SK-N-SH (cell line): ENCODE results near the gene SNX17. TPM values are rescaled to one million over a fixed set of nuclear protein-coding genes. Genes with fewer than 3 reads are reported as not detected.

Experiments used
- CTCF ChIA-PET: fragments of 300-600, 350-600 bp; formaldehyde crosslinking; extraction: SDS; loops from one replicate; lab custom pipeline; 2021; lab: Yijun Ruan, JAX
- POLR2A ChIA-PET: fragments of 350-600 bp; sonication (Branson Sonifier 250); formaldehyde crosslinking; extraction: SDS; loops from one replicate; lab custom pipeline; 2020; ENCODE audit warnings: antibody characterized with exemption, inconsistent platforms; lab: Yijun Ruan, JAX
- DNase-seq: peaks from one replicate; pipeline ENCODE4 v3.0.0; 2012
- H2AFZ ChIP-seq: fragments of 200-600 bp; sonication (generic); 2 replicates; pipeline ENCODE4 v1.8.1; 2016; ENCODE audit warnings: antibody characterized with exemption, mild to moderate bottlenecking, low read depth
- H3F3A ChIP-seq: fragments of 200-600 bp; sonication (generic); replicated peaks from 2 replicates; pipeline ENCODE3; 2016; ENCODE audit warnings: antibody characterized with exemption, mild to moderate bottlenecking; ENCODE audit not compliant: insufficient read depth
- H3K27ac ChIP-seq, 2 experiments: fragments of 200-500 bp in 1 of 2; fragments of 200-600 bp in 1 of 2; sonication (Bioruptor generic) in 1 of 2; sonication (generic), shearing (Covaris generic) in 1 of 2; 2 replicates each; pipeline versions ENCODE4 v1.5.1 to v1.6.1; 2014 to 2016; ENCODE audit warnings: low read depth in 2 of 2, inconsistent platforms in 1 of 2, low read length in 1 of 2, mild to moderate bottlenecking in 1 of 2, mixed read lengths in 1 of 2
- H3K27me3 ChIP-seq: fragments of 200-600 bp; sonication (generic), shearing (Covaris generic); 2 replicates; pipeline ENCODE4 v1.6.1; 2016; ENCODE audit warnings: mixed run types; ENCODE audit not compliant: insufficient read depth
- H3K36me3 ChIP-seq, 2 experiments: fragments of 200-500 bp in 1 of 2; fragments of 200-600 bp in 1 of 2; sonication (Bioruptor generic) in 1 of 2; sonication (generic) in 1 of 2; replicated peaks in 1 of 2; 2 replicates each; pipeline versions ENCODE3 to v1.5.1; 2014 to 2016; ENCODE audit warnings: low read length in 1 of 2, mild to moderate bottlenecking in 1 of 2; ENCODE audit not compliant: insufficient read depth in 2 of 2, control insufficient read depth in 1 of 2
- H3K4me1 ChIP-seq, 2 experiments: fragments of 200-500 bp in 1 of 2; fragments of 200-600 bp in 1 of 2; sonication (Bioruptor generic) in 1 of 2; sonication (generic), shearing (Covaris generic) in 1 of 2; 2 replicates each; pipeline versions ENCODE4 v1.5.1 to v1.6.1; 2014 to 2016; ENCODE audit warnings: low read depth in 1 of 2, low read length in 1 of 2, mixed run types in 1 of 2; ENCODE audit not compliant: insufficient read depth in 2 of 2, control insufficient read depth in 1 of 2
- H3K4me2 ChIP-seq: fragments of 200-600 bp; sonication (generic), shearing (Covaris generic); 2 replicates; pipeline ENCODE4 v1.6.1; 2017; ENCODE audit warnings: mixed run types
- H3K4me3 ChIP-seq, 2 experiments: fragments of 200-500 bp in 1 of 2; fragments of 200-600 bp in 1 of 2; sonication (Bioruptor generic) in 1 of 2; sonication (generic), shearing (Covaris generic) in 1 of 2; 2 replicates each; pipeline versions ENCODE4 v1.5.1 to v1.8.1; 2014 to 2016; ENCODE audit warnings: low read depth in 2 of 2, inconsistent platforms in 1 of 2, low read length in 1 of 2, mild to moderate bottlenecking in 1 of 2, mixed read lengths in 1 of 2, moderate library complexity in 1 of 2
- H3K79me2 ChIP-seq: fragments of 200-600 bp; sonication (generic); 2 replicates; pipeline ENCODE4 v1.8.1; 2017; ENCODE audit warnings: mild to moderate bottlenecking; ENCODE audit not compliant: insufficient read depth
- H3K9ac ChIP-seq: fragments of 200-600 bp; sonication (generic); 2 replicates; pipeline ENCODE4 v1.6.1; 2017; ENCODE audit warnings: mixed run types
- H3K9me2 ChIP-seq: fragments of 200-600 bp; sonication (generic); 2 replicates; pipeline ENCODE4 v1.6.1; 2017; ENCODE audit warnings: mixed run types
- H3K9me3 ChIP-seq: fragments of 200-600 bp; sonication (generic); 2 replicates; pipeline ENCODE4 v1.6.1; 2017; ENCODE audit warnings: mixed run types, mild to moderate bottlenecking, moderate library complexity
- H4K20me1 ChIP-seq: fragments of 200-600 bp; sonication (generic); 2 replicates; pipeline ENCODE4 v1.6.1; 2017; ENCODE audit warnings: mild to moderate bottlenecking, mixed run types; ENCODE audit not compliant: insufficient read depth
- EP300 ChIP-seq, 2 experiments: IDR thresholded peaks; 2 replicates each; pipeline versions ENCODE4 v1.4.0 to v1.6.1; 2012; ENCODE audit warnings: borderline replicate concordance in 1 of 2, low read depth in 1 of 2, low read length in 1 of 2
- EZH2phosphoT487 ChIP-seq: fragments of 200-600 bp; sonication (generic); IDR thresholded peaks from 2 replicates; pipeline ENCODE4 v1.6.1; 2017; ENCODE audit warnings: low read depth, mixed run types, mild to moderate bottlenecking, antibody characterized with exemption, moderate library complexity, borderline replicate concordance
- FOSL2 ChIP-seq: IDR thresholded peaks from 2 replicates; pipeline ENCODE4 v1.4.0; 2012; ENCODE audit warnings: low read depth, mild to moderate bottlenecking, moderate library complexity, borderline replicate concordance
- FOXJ3 ChIP-seq: sonication (generic); formaldehyde crosslinking; IDR thresholded peaks from 2 replicates; pipeline ENCODE4 v1.5.1; 2020; ENCODE audit warnings: mild to moderate bottlenecking, missing genetic modification reagents
- GABPA ChIP-seq: IDR thresholded peaks from 2 replicates; pipeline ENCODE4 v1.4.0; 2012; ENCODE audit warnings: low read depth, mild to moderate bottlenecking
- JUND ChIP-seq: IDR thresholded peaks from 2 replicates; pipeline ENCODE4 v1.4.0; 2012
- NFIC ChIP-seq: IDR thresholded peaks from 2 replicates; pipeline ENCODE4 v1.4.0; 2012; ENCODE audit warnings: borderline replicate concordance
- NRF1 ChIP-seq: IDR thresholded peaks from 2 replicates; pipeline ENCODE4 v1.6.1; 2012; ENCODE audit warnings: low read depth, mild to moderate bottlenecking, low read length
- REST ChIP-seq: IDR thresholded peaks from 2 replicates; pipeline ENCODE4 v1.6.1; 2012; ENCODE audit warnings: mild to moderate bottlenecking, low read depth, low read length, moderate library complexity
- RFX5 ChIP-seq: IDR thresholded peaks from 2 replicates; pipeline ENCODE4 v1.6.1; 2012; ENCODE audit warnings: mild to moderate bottlenecking, improper control_type of control experiment, low read length
- RXRA ChIP-seq: IDR thresholded peaks from 2 replicates; pipeline ENCODE4 v1.4.0; 2012; ENCODE audit warnings: low read depth, mild to moderate bottlenecking, borderline replicate concordance
- SIN3A ChIP-seq: IDR thresholded peaks from 2 replicates; pipeline ENCODE4 v1.6.1; 2012; ENCODE audit warnings: low read depth, mild to moderate bottlenecking, low read length, moderate library complexity, borderline replicate concordance
- TAF1 ChIP-seq: IDR thresholded peaks from 2 replicates; pipeline ENCODE4 v1.6.1; 2012; ENCODE audit warnings: low read depth, mild to moderate bottlenecking, low read length, moderate library complexity, borderline replicate concordance
- USF1 ChIP-seq: IDR thresholded peaks from 2 replicates; pipeline ENCODE4 v1.4.0; 2012; ENCODE audit warnings: low read depth, borderline replicate concordance
- YY1 ChIP-seq: IDR thresholded peaks from 2 replicates; pipeline ENCODE4 v1.4.0; 2012; ENCODE audit warnings: low read depth, mild to moderate bottlenecking
- WGBS: methylation state at CpG from one replicate; pipeline ENCODE4 v1.1.6; 2017; ENCODE audit warnings: low lambda C conversion rate; 5-methylcytosine and 5-hydroxymethylcytosine counted together
- polyA plus RNA-seq, 3 experiments: library from polyadenylated mRNA; depleted of rRNA; stranded (reverse); fragments of >200 nt; gene quantifications; 2 replicates each; pipeline ENCODE4 v1.2.3, GENCODE V29; 2012
- TF ChIP-seq, protein P1 (sequence below): fragments of 200-600 bp; sonication (generic); IDR thresholded peaks from 2 replicates; pipeline ENCODE4 v1.6.1; 2017; ENCODE audit warnings: antibody characterized with exemption, mild to moderate bottlenecking, moderate library complexity
- TF ChIP-seq, protein P2 (sequence below): IDR thresholded peaks from 2 replicates; pipeline ENCODE4 v1.4.0; 2012; ENCODE audit warnings: low read depth

Gene SNX17
- polyA plus RNA-seq, 1 of the 3 experiments (the other 2 are of a cell fraction) = 145 TPM

- Histone ChIP-seq H3K4me3 (no peak overlapping the region; a peak in 1 of 4 replicates), H3K4me1 (peaks cover 7 to 19% of the 10 kb centered on the region in 2 experiments; a peak in 3 of 4 replicates), H3K27me3 (no peaks in the 10 kb centered on the region), H3F3A (peaks cover 19% of the 10 kb centered on the region), H3K27ac (peak overlapping the region in 1 of 2 experiments; percentile 46; a peak in 2 of 4 replicates), H2AFZ (no peak overlapping the region), H3K9ac (no peak overlapping the region; the same call in 1 of the 2 replicates), H4K20me1 (peaks cover 4% of the 10 kb centered on the region; the same call in 1 of the 2 replicates), H3K36me3 (peaks cover 0 to 2% of the 10 kb centered on the region in 2 experiments), H3K9me2 (no peaks in the 10 kb centered on the region), H3K79me2 (peaks cover 91% of the 10 kb centered on the region), H3K4me2 (peak overlapping the region; percentile 91), H3K9me3 (no peaks in the 10 kb centered on the region)
- no peak for TF ChIP-seq REST
- no peak for TF ChIP-seq RXRA
- no peak for TF ChIP-seq GABPA
- TF ChIP-seq, protein P1, sequence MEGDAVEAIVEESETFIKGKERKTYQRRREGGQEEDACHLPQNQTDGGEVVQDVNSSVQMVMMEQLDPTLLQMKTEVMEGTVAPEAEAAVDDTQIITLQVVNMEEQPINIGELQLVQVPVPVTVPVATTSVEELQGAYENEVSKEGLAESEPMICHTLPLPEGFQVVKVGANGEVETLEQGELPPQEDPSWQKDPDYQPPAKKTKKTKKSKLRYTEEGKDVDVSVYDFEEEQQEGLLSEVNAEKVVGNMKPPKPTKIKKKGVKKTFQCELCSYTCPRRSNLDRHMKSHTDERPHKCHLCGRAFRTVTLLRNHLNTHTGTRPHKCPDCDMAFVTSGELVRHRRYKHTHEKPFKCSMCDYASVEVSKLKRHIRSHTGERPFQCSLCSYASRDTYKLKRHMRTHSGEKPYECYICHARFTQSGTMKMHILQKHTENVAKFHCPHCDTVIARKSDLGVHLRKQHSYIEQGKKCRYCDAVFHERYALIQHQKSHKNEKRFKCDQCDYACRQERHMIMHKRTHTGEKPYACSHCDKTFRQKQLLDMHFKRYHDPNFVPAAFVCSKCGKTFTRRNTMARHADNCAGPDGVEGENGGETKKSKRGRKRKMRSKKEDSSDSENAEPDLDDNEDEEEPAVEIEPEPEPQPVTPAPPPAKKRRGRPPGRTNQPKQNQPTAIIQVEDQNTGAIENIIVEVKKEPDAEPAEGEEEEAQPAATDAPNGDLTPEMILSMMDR = no peak
- no peak for TF ChIP-seq YY1
- no peak for TF ChIP-seq NFIC
- TF ChIP-seq NRF1 = no peak
- TF ChIP-seq USF1 = no peak
- TF ChIP-seq RFX5 = no peak
- no peak for TF ChIP-seq EZH2phosphoT487
- TF ChIP-seq, protein P2, sequence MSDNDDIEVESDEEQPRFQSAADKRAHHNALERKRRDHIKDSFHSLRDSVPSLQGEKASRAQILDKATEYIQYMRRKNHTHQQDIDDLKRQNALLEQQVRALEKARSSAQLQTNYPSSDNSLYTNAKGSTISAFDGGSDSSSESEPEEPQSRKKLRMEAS = no peak
- no peak for TF ChIP-seq TAF1
- no peak for TF ChIP-seq FOSL2
- no peak for TF ChIP-seq FOXJ3 (CRISPR knock-in tag)
- TF ChIP-seq SIN3A = no peak
- no peak for TF ChIP-seq EP300 (IDR thresholded peaks at IDR 0.05; ENCODE audit: borderline replicate concordance in 1 of 2, low read depth in 1 of 2, low read length in 1 of 2)
- TF ChIP-seq JUND = no peak
- ChIA-PET POLR2A (interaction anchor here (0.5 kb wide), 1 partner anchor 14 kb away, joined by 3 read pairs; no protein-coding TSS in a partner anchor), CTCF (interaction anchor here (0.6 to 1.9 kb wide), 9 partner anchors 10 to 74 kb away, joined by 3 to 6 read pairs (median 4); partner anchors contain the start of genes EIF2B4 and SNX17)
- DNase-seq = no peak
- 69% methylated on average over 7 of the region's 7 CpGs for WGBS
Measured at GRCh38 chr2:27353762-27354596, 16.4 kb upstream of the SNX17 start.
